AG04450 (cell line): Measurements from ENCODE around the gene CCDC57. TPM values are rescaled to one million over a fixed set of nuclear protein-coding genes. Genes with fewer than 3 reads are reported as not detected.

ENCODE experiments used
- CTCF ChIA-PET: fragments of 300-600, 350-600 bp; formaldehyde crosslinking; extraction: SDS; loops from one replicate; lab custom pipeline; 2022; ENCODE audit warnings: antibody characterized with exemption, inconsistent platforms; lab: Charles Lee
- POLR2A ChIA-PET: fragments of 350-600 bp; formaldehyde crosslinking; extraction: SDS; loops from one replicate; lab custom pipeline; 2021; ENCODE audit warnings: antibody characterized with exemption, inconsistent platforms; lab: Yijun Ruan, JAX
- DNase-seq: peaks from one replicate; pipeline ENCODE4 v3.0.0-alpha.2; 2011; ENCODE audit warnings: low read depth, low spot score
- H3K27ac ChIP-seq: one replicate; pipeline ENCODE4 v1.5.1; 2012; ENCODE audit warnings: low read depth, low read length, control low read depth
- H3K27me3 ChIP-seq: one replicate; pipeline ENCODE4 v1.6.0; 2012; ENCODE audit warnings: low read length; ENCODE audit not compliant: control insufficient read depth, insufficient read depth
- H3K4me3 ChIP-seq: 2 replicates; pipeline ENCODE4 v1.5.1; 2011; ENCODE audit warnings: mild to moderate bottlenecking, low read depth, low read length, control low read depth
- H3K9me3 ChIP-seq: 2 replicates; pipeline ENCODE4 v1.5.1; 2012; ENCODE audit warnings: low read length; ENCODE audit not compliant: control insufficient read depth, insufficient read depth
- polyA plus RNA-seq: library from polyadenylated mRNA; depleted of rRNA; stranded (reverse); fragments of >200 nt; gene quantifications from 2 replicates; pipeline ENCODE4 v1.2.3, GENCODE V29; 2011
- TF ChIP-seq, protein P1 (sequence below): IDR thresholded peaks from 2 replicates; pipeline ENCODE4 v1.5.1; 2011; ENCODE audit warnings: low read depth, low read length, control low read depth, inconsistent platforms

The CCDC57 gene
- polyA plus RNA-seq, 1 experiment: 11.1 TPM

DNA sequence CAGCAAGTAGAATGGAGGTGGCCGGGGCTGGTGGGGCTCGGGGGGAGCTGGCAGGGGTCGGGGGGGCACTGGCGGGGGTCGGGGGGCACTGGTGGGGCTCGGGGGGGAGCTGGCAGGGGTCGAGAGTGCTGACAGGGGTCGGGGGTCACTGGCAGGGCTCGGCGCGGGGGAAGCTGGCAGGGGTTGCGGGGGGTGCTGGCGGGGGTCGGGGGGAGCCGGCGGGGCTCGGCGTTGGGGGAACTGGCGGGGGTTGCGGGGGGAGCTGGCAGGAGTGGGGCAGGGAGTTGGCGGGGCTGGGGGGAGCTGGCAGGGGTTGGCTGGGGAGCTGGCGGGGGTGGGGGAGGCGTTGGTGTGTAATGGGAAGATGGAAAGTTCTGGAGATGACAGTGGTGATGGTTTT lies 25.1 kb downstream of the CCDC57 start:
- H3K4me3 ChIP-seq: no peak overlapping the region
- POLR2A ChIA-PET: no interaction called here
- no peak overlapping the region for H3K27ac ChIP-seq
- no peaks in the 10 kb centered on the region; the same call in 1 of the 2 replicates for H3K9me3 ChIP-seq
- no peaks in the 10 kb centered on the region for H3K27me3 ChIP-seq
- DNase-seq: no peak
- TF ChIP-seq, protein P1, sequence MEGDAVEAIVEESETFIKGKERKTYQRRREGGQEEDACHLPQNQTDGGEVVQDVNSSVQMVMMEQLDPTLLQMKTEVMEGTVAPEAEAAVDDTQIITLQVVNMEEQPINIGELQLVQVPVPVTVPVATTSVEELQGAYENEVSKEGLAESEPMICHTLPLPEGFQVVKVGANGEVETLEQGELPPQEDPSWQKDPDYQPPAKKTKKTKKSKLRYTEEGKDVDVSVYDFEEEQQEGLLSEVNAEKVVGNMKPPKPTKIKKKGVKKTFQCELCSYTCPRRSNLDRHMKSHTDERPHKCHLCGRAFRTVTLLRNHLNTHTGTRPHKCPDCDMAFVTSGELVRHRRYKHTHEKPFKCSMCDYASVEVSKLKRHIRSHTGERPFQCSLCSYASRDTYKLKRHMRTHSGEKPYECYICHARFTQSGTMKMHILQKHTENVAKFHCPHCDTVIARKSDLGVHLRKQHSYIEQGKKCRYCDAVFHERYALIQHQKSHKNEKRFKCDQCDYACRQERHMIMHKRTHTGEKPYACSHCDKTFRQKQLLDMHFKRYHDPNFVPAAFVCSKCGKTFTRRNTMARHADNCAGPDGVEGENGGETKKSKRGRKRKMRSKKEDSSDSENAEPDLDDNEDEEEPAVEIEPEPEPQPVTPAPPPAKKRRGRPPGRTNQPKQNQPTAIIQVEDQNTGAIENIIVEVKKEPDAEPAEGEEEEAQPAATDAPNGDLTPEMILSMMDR: no peak
- CTCF ChIA-PET: interaction anchor here (0.6 kb wide), 1 partner anchor 21 kb away, joined by 3 read pairs; no protein-coding TSS in a partner anchor

- no peak overlapping the region for H3K4me3 ChIP-seq
- CTCF ChIA-PET: no interaction called here
- no peaks in the 10 kb centered on the region; the same call in 1 of the 2 replicates for H3K9me3 ChIP-seq
- no peak overlapping the region for H3K27ac ChIP-seq
- no peaks in the 10 kb centered on the region for H3K27me3 ChIP-seq
- POLR2A ChIA-PET: interaction anchor here (0.6 kb wide), 1 partner anchor 246 kb away, joined by 4 read pairs; no protein-coding TSS in a partner anchor
- TF ChIP-seq, protein P1: no peak
- DNase-seq: no peak
These were observed 26.4 kb downstream of the CCDC57 start for GRCh38 chr17:82186221-82186620.

GRCh38 chr17:82184761-82185160 lies 27.9 kb downstream of the CCDC57 start:
- Histone ChIP-seq H3K27ac (no peak overlapping the region), H3K9me3 (no peaks in the 10 kb centered on the region; the same call in 1 of the 2 replicates), H3K27me3 (no peaks in the 10 kb centered on the region), H3K4me3 (no peak overlapping the region)
- ChIA-PET CTCF (no interaction called here), POLR2A (no interaction called here)
- TF ChIP-seq, protein P1: no peak
- DNase-seq: no peak

- TF ChIP-seq, protein P1: no peak
- no peak for DNase-seq
- Histone ChIP-seq H3K27me3 (no peaks in the 10 kb centered on the region), H3K4me3 (no peak overlapping the region), H3K9me3 (no peaks in the 10 kb centered on the region; the same call in 1 of the 2 replicates), H3K27ac (no peak overlapping the region)
- CTCF ChIA-PET: interaction anchor here (1.4 kb wide), 1 partner anchor 27 kb away, joined by 4 read pairs; no protein-coding TSS in a partner anchor
- POLR2A ChIA-PET: no interaction called here
These were observed 31.7 kb downstream of the CCDC57 start for GRCh38 chr17:82180776-82181528.

GRCh38 chr17:82179946-82180475 lies 32.6 kb downstream of the CCDC57 start:
- ChIA-PET POLR2A (no interaction called here), CTCF (interaction anchor here (0.5 kb wide), 1 partner anchor 160 kb away, joined by 8 read pairs; no protein-coding TSS in a partner anchor)
- Histone ChIP-seq H3K27ac (no peak overlapping the region), H3K27me3 (no peaks in the 10 kb centered on the region), H3K9me3 (no peaks in the 10 kb centered on the region; the same call in 1 of the 2 replicates), H3K4me3 (no peak overlapping the region)
- TF ChIP-seq, protein P1: no peak
- DNase-seq: no peak
